ENCODE results near the gene GSK3A. TPM values are rescaled to one million over a fixed set of nuclear protein-coding genes. Genes with fewer than 3 reads are reported as not detected.

The GSK3A gene
- total RNA-seq, 1 experiment from 2014 or later, result 44.6 TPM

DNA sequence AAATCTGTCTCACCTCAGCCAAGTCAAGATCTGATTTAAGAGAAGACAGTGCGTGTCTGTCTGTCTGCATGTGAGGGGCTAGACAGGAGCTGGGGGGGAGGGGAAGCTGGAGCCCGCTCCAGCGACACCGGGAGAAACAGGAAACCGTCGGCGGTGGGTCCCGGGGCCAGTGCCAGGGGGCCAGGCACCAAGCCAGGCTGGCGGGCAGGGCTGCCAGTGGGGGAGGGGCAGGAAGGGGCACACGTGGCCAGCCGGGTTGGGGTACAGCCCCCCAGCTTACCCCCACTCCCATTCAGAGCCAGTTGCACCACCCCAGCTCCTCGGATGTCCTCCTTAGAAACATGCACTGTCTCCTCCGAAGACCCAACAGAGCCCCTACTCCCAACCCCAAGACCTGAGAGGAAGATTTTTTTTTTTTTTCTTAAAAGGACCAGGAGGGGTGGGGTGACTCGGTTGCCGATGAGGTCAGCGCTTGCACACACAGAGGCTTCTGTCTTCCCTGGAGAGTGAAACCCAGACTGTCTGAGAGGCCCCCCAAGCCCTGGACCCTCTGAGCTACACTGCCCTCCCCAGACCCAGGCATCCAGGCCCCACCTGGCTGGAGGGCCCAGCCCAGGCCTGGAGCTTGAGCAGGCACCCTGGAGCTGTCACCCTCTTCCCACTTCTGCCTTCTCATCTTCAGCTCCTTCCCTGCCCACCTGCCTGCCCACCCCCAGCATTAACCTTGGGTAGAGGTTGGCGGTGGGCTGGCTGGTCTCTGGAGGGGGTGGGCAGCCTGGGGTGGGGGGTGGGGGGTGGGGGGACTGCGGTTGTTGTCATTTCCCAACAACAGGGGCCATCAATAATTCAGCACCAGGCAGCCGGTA, 8.5 kb upstream of the GSK3A start:
- no peak overlapping the region for H3K4me3 ChIP-seq
- CTCF ChIA-PET, result interaction anchor here (0.7 kb wide), 1 partner anchor 26 kb away, joined by 8 read pairs; no protein-coding TSS in a partner anchor
- no TSS peak for BruUV-seq (replicated peaks)

DNA sequence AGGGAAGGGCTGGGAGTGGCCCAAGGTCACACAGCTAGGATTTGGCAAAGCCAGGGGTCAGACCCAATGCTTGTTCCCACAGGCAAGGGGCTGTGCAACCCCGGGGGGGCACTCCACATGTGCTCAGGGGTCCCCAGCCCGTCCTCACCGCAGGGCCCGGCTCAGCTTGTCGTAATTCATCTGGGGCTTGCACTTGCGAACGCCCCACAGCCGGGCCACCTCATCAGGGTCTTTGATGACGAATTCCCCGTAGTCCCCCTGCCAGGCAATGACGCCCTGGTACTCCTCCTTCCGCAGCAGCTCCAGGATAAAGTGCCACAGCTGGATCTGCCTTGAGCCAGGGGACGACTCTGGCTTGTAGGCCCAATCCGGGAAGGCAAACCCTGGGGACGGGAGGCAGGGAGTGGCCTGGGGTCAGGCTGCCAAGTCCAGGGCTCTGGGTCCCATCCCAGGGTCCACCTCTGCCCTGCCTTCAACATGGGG, 7.8 kb upstream of the GSK3A start:
- H3K27me3 ChIP-seq (ENCODE audit: insufficient read depth, low read depth), result no peaks in the 10 kb centered on the region
- POLR2A ChIA-PET (ENCODE audit: unreplicated experiment), result no interaction called here
- no peak overlapping the region for H2AFZ ChIP-seq
- TF ChIP-seq EZH2 (IDR thresholded peaks at IDR 0.05; ENCODE audit: low read depth), result no peak
- TF ChIP-seq, protein P1, sequence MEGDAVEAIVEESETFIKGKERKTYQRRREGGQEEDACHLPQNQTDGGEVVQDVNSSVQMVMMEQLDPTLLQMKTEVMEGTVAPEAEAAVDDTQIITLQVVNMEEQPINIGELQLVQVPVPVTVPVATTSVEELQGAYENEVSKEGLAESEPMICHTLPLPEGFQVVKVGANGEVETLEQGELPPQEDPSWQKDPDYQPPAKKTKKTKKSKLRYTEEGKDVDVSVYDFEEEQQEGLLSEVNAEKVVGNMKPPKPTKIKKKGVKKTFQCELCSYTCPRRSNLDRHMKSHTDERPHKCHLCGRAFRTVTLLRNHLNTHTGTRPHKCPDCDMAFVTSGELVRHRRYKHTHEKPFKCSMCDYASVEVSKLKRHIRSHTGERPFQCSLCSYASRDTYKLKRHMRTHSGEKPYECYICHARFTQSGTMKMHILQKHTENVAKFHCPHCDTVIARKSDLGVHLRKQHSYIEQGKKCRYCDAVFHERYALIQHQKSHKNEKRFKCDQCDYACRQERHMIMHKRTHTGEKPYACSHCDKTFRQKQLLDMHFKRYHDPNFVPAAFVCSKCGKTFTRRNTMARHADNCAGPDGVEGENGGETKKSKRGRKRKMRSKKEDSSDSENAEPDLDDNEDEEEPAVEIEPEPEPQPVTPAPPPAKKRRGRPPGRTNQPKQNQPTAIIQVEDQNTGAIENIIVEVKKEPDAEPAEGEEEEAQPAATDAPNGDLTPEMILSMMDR (conservative IDR thresholded peaks at IDR 0.05), result no peak
- no peak overlapping the region for H3K4me3 ChIP-seq
- intact Hi-C loops (cut with micrococcal nuclease; ENCODE audit: unreplicated experiment), result no loop called here
- CTCF ChIA-PET, result interaction anchor here (0.7 kb wide), 1 partner anchor 27 kb away, joined by 8 read pairs; no protein-coding TSS in a partner anchor
- no peaks in the 10 kb centered on the region for H3K9me3 ChIP-seq (ENCODE audit: insufficient read depth, low read depth)
- no peaks in the 10 kb centered on the region for H3K9me2 ChIP-seq (ENCODE audit: insufficient read depth)
- BruUV-seq (replicated peaks), result no TSS peak
- no peaks in the 10 kb centered on the region for H3K36me3 ChIP-seq (ENCODE audit: low read depth)
- H3K79me2 ChIP-seq (ENCODE audit: low read depth), result peaks cover 35% of the 10 kb centered on the region
- no peak overlapping the region for H3K27ac ChIP-seq
- H3F3A ChIP-seq (ENCODE audit: insufficient read depth, low read depth), result peaks cover 23% of the 10 kb centered on the region
- H4K20me1 ChIP-seq (ENCODE audit: insufficient read depth), result peaks cover 14% of the 10 kb centered on the region; the same call in 1 of the 2 replicates
- H3K4me1 ChIP-seq (replicated peaks; ENCODE audit: insufficient read depth), result peaks cover 9% of the 10 kb centered on the region
- DNase-seq, result no peak
- no peak overlapping the region for H3K4me2 ChIP-seq

More for the DNA sequence above, 8.5 kb upstream of the GSK3A start:
- H3K36me3 ChIP-seq (ENCODE audit: low read depth), result no peaks in the 10 kb centered on the region
- H4K20me1 ChIP-seq (ENCODE audit: insufficient read depth), result peaks cover 14% of the 10 kb centered on the region; the same call in 1 of the 2 replicates
- intact Hi-C loops (cut with micrococcal nuclease; ENCODE audit: unreplicated experiment), result no loop called here
- POLR2A ChIA-PET (ENCODE audit: unreplicated experiment), result interaction anchor here (0.7 kb wide), 1 partner anchor 21 kb away, joined by 4 read pairs; no protein-coding TSS in a partner anchor
- H3F3A ChIP-seq (ENCODE audit: insufficient read depth, low read depth), result peaks cover 18% of the 10 kb centered on the region
- H3K27me3 ChIP-seq (ENCODE audit: insufficient read depth, low read depth), result no peaks in the 10 kb centered on the region
- H3K79me2 ChIP-seq (ENCODE audit: low read depth), result peaks cover 35% of the 10 kb centered on the region
- H3K9me3 ChIP-seq (ENCODE audit: insufficient read depth, low read depth), result no peaks in the 10 kb centered on the region
- no peak overlapping the region for H2AFZ ChIP-seq
- H3K4me2 ChIP-seq, result no peak overlapping the region
- DNase-seq, result no peak
- H3K27ac ChIP-seq, result no peak overlapping the region
- no peak for TF ChIP-seq EZH2 (IDR thresholded peaks at IDR 0.05; ENCODE audit: low read depth)
- TF ChIP-seq, protein P1 (conservative IDR thresholded peaks at IDR 0.05), result no peak
- peaks cover 6% of the 10 kb centered on the region for H3K4me1 ChIP-seq (replicated peaks; ENCODE audit: insufficient read depth)
- no peaks in the 10 kb centered on the region for H3K9me2 ChIP-seq (ENCODE audit: insufficient read depth)

GRCh38 chr19:42249769-42250168, 7.4 kb upstream of the GSK3A start:
- no peaks in the 10 kb centered on the region for H3K9me3 ChIP-seq (ENCODE audit: insufficient read depth, low read depth)
- no peak for DNase-seq
- H3K27ac ChIP-seq, result no peak overlapping the region
- H3K4me2 ChIP-seq, result no peak overlapping the region
- no peaks in the 10 kb centered on the region for H3K36me3 ChIP-seq (ENCODE audit: low read depth)
- H4K20me1 ChIP-seq (ENCODE audit: insufficient read depth), result peaks cover 14% of the 10 kb centered on the region; the same call in 1 of the 2 replicates
- peaks cover 23% of the 10 kb centered on the region for H3F3A ChIP-seq (ENCODE audit: insufficient read depth, low read depth)
- H3K4me3 ChIP-seq, result no peak overlapping the region
- peaks cover 33% of the 10 kb centered on the region for H3K79me2 ChIP-seq (ENCODE audit: low read depth)
- intact Hi-C loops (cut with micrococcal nuclease; ENCODE audit: unreplicated experiment), result no loop called here
- TF ChIP-seq, protein P1 (conservative IDR thresholded peaks at IDR 0.05), result no peak
- TF ChIP-seq EZH2 (IDR thresholded peaks at IDR 0.05; ENCODE audit: low read depth), result no peak
- H3K9me2 ChIP-seq (ENCODE audit: insufficient read depth), result no peaks in the 10 kb centered on the region
- ChIA-PET POLR2A (ENCODE audit: unreplicated experiment) (no interaction called here), CTCF (interaction anchor here (0.6 kb wide), 1 partner anchor 174 kb away, joined by 3 read pairs; no protein-coding TSS in a partner anchor)
- H2AFZ ChIP-seq, result no peak overlapping the region
- no TSS peak for BruUV-seq (replicated peaks)
- H3K4me1 ChIP-seq (replicated peaks; ENCODE audit: insufficient read depth), result peaks cover 12% of the 10 kb centered on the region
- H3K27me3 ChIP-seq (ENCODE audit: insufficient read depth, low read depth), result no peaks in the 10 kb centered on the region
